SKM-1 (cell line): Measurements from ENCODE around the gene CLEC18A.
"Not testable (repeated sequence)": the region's sequence is repeated elsewhere in the genome, so short reads cannot be mapped to it uniquely, and the experiment has no call there.

ENCODE experiments used
- DNase-seq: peaks from one replicate; lab custom pipeline; 2025; ENCODE audit not compliant: unreplicated experiment; lab: John Stamatoyannopoulos, UW

CLEC18A gene

DNA sequence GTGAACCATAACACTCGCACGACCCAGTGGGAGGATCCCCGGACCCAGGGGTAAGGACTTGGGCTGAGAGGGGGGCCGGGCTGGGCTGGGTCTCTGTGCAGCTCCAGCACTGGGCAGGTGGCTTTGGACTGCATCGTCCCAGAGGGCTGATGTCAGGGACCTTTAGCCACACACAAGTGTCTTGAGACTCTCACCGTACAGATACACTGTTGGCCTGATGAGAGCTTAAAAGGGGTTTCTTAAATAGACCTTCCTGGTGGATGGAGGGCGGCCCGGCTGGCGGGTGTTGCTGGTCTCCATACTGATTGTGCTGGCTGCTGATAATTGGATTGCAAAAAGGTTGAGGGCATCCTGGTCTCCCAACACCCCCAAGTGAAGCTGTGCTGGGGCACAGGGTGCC lies 21.7 kb upstream of the CLEC18A start:
- no peak for DNase-seq

DNA sequence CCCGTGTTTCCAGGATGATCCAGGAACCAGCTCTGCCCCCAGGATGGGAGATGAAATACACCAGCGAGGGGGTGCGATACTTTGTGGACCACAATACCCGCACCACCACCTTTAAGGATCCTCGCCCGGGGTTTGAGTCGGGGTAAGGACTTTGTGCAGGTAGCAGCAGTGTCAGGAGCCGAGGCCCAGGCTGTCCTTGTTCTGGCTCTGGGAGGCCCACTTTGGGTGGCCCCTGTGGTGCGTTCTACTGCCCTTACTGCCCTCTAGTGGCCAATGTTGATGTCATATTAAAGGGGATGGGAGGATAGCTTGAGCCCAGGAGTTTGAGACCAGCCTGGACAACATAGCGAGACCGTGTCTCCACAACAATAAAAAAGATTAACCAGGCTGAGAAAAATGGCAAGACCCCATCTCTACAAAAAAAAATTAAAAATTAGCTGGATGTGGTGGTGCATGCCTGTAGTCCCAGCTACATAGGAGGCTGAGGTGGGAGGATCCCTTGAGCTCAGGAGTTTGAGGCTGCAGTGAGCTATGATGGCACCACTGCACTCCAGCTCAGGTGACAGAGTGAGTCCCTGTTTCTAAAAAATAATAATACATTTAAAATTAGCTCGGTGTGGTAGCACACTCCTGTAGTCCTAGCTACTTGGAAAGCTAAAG lies 20.9 kb upstream of the CLEC18A start:
- DNase-seq = peak; percentile 35

DNA sequence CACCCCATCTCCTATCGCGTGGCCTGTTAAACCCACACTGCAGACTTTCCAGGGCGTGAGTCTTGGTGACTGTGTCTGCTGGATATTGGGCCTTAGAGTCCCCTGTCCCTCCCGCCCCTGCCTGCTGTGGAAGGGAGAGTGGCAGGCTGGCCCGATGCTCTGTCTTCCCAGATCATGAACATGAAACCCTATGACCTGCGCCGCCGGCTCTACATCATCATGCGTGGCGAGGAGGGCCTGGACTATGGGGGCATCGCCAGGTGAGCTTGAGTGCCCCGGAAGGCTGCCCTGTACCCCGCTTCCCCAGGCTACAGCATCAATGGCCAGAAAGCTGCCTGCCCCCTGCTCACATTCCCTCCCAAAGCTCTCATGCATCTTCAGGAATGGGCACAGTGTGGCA lies 19.5 kb upstream of the CLEC18A start:
- no peak for DNase-seq

DNA sequence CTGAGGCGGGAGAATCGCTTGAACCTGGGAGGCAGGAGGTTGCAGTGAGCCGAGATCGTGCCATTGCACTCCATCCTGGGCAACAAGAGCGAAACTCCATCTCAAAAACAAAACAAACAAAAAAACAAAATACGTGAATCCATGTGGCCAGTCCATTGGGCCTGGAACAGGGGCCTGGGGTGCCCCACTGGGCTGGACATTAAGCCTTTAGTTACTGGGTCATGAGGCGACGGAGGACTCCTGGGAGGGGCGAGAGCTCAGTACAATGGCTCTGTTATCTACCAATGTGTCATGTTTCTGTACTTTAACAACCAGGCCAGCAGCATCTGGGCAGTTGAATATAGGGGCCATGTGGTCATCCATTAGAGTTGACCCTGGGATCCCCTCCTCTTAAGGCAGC lies 18.9 kb upstream of the CLEC18A start:
- no peak for DNase-seq

DNA sequence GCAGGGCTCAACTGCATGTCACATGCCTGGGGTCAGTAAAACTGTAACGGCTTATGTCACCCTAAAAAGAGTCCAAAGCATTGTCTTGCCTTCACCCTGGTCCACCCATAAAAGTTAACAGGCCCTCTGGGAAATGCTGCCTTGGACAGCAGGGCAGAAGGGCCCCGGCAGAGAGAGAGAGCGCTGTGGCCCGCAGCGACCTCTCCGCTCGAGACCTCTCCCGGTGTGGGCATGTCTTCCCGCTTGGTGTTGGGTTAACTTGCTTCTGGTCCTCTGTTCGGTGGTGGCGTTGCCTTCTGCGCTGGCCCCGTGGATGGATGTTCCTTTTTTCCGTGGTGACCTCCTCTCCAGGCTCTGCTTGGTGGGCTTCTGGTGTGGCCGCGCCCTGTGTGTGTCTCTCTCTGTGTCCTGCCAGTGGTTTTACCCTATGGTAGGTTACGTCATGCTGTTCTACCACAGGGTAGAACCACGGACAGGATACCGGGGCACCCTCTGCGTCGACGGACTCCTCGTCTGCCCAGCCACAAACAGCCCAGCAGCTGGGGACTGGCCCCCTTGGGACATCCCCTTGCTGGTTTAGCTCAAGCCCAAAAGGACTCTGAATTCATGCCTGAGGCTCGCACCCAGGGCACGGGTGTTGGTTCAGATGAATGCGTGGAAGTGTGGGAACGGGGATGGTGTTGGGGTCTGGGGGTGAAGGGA lies 18.3 kb upstream of the CLEC18A start:
- DNase-seq = no peak

DNA sequence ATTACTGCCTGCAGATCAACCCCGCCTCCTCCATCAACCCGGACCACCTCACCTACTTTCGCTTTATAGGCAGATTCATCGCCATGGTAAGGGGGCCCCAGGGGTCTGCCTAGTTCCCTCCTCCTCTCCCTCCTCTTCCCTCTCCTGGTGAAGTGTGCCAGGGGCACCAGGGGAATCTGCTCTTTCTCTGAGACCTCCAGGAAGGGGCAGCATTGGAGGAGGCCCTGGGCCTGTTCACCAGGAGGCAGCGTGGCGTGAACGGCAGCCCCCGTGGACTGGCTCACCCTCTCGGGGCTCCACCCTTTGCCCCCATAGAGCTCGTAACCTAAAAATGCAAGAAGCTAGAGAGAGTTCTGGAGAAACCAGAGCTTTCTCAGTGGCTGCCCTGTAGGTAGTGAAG lies 17.1 kb upstream of the CLEC18A start:
- no peak for DNase-seq

DNA sequence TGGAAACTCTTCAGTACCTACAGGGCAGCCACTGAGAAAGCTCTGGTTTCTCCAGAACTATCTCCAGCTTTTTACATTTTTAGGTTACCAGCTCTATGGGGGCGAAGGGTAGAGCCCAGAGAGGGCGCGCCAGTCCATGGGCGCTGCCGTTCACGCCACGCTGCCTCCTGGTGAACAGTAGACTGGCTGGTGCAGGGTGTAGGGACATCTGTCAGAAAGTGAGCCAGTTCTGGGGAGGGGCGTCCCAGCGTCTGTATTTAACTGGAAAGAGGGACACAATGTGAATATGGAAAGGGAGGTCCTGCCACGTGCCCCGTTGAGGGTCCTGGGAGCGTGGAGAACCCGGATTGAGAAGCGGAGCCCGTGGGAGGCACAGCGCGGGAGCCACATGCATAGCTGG lies 16.4 kb upstream of the CLEC18A start:
- no peak for DNase-seq

DNA sequence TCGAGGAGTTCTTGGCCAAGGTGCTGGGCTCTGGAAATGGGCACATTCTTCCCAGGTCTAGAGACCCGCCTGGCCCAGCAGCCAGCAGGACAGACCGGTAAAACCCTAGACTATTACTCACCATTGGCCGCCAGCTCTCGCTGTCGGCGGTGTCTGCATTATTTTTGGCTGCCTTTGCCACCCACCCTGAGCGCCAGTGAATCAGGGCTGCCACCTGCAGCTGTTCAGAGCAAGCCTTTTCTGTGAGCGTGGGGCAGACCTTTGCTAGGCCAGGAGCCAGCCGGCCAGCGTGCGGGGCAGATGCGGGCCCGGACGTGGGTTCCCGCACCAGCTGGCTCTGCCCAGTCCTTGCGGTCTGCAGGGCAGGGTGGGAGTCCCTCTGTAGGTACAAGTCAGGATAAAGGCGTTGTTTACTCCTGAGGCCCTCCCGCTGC lies 15.8 kb upstream of the CLEC18A start:
- no peak for DNase-seq

DNA sequence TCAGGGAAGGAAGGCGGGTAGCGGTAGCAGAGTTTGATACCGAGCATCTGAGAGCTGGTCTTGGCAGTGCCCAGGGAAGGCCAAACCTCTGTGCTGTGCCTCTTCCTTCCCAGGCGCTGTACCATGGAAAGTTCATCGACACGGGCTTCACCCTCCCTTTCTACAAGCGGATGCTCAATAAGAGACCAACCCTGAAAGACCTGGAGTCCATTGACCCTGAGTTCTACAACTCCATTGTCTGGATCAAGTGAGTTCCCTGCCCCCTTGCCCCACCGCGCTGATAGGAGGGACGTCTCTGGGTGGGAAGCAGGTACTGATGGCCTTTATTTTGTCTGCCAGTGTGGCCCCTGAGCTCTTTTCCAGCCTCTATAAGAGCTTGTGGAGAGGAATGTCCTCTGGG lies 15.4 kb upstream of the CLEC18A start:
- DNase-seq = no peak

DNA sequence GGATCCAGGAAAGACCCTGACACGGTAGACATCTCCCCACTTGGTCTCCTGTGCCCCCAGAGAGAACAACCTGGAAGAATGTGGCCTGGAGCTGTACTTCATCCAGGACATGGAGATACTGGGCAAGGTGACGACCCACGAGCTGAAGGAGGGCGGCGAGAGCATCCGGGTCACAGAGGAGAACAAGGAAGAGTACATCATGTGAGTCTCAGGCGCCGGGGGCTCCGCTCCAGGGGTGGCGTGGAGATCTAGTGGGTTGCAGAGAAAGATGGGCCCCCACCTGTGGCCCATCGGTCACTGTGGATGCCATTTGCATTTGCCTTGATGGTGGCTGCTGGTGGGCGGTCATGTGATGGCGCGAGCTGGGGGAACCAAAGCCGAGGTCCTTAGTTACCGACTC lies 14.9 kb upstream of the CLEC18A start:
- no peak for DNase-seq

DNA sequence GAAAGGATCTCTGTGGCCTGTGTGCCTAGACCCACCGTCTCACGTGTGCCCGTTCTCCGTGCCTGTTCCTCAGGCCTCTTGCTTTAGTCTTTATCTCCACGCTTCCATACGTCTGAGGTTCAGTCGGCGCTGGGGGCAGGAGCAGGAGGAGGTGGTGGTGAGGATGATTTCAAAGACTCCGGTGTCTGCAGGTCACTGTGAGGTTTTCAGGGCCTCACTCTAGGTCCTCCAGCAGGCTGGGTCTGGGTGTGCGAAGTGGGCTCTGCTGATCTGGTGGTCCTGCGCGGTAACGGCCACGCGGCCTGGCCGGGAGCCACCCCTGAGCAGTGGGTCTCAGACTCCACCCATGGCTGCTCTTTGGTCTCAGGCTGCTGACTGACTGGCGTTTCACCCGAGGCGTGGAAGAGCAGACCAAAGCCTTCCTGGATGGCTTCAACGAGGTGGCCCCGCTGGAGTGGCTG lies 14.4 kb upstream of the CLEC18A start:
- DNase-seq = no peak

DNA sequence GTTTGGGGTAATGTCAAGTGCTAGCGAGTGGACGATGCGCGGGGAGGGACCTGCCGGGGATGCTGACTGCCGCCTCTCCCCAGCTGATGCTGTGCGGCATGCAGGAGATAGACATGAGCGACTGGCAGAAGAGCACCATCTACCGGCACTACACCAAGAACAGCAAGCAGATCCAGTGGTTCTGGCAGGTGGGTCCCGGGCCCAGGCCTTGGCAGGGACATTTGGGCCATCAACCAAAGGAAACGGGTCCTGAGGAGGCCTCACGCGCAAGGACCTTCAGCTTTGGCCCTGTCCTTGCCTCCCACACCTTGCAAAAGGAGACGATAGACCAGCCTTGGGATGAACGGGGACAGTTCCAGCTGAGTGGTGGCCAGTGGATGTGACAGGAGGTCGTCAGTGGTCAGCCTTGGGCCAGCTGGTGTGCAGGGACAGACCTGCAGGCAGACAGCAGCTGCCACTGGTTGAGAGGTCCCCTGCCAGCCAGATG lies 13.6 kb upstream of the CLEC18A start:
- no peak for DNase-seq

DNA sequence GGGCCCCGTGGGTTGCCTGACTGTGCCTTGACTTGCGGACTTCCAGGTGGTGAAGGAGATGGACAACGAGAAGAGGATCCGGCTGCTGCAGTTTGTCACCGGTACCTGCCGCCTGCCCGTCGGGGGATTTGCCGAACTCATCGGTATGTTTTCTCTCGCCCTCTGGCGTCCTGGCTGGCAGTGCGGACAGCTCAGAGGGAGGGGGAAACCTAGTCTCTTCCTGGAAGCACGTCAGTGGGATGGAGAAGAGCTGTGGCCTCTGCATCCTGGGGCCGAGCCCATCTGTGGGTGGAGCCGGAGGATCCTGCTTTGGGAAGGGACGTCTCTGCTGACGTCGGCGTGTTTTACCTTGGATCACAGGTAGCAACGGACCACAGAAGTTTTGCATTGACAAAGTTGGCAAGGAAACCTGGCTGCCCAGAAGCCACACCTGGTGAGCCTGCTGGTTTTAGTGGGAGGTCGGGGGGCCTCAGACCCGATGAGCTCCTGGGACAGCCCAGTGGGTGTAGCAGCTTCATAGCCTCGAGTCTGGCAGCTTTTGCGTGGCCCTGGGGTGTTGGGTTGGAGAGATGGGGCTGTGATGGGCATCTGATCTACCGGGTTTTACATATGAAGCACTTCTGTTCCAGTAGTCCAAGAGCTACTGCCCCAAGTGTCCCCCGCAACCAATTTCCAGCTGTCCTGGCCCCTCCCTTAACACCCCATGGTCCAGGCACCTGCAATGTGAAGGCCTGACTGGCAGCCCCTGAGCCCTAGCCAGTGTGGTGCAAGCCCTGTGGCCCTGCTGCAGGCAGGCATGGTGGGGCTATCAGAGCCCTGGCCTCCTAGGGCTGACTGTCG lies 11.9 kb upstream of the CLEC18A start:
- no peak for DNase-seq

DNA sequence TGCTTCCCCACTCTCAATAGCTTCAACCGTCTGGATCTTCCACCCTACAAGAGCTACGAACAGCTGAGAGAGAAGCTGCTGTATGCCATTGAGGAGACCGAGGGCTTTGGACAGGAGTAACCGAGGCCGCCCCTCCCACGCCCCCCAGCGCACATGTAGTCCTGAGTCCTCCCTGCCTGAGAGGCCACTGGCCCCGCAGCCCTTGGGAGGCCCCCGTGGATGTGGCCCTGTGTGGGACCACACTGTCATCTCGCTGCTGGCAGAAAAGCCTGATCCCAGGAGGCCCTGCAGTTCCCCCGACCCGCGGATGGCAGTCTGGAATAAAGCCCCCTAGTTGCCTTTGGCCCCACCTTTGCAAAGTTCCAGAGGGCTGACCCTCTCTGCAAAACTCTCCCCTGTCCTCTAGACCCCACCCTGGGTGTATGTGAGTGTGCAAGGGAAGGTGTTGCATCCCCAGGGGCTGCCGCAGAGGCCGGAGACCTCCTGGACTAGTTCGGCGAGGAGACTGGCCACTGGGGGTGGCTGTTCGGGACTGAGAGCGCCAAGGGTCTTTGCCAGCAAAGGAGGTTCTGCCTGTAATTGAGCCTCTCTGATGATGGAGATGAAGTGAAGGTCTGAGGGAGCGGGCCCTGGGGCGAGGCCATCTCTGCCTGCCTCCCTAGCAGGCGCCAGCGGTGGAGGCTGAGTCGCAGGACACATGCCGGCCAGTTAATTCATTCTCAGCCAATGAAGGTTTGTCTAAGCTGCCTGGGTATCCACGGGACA lies 11.1 kb upstream of the CLEC18A start:
- no peak for DNase-seq

DNA sequence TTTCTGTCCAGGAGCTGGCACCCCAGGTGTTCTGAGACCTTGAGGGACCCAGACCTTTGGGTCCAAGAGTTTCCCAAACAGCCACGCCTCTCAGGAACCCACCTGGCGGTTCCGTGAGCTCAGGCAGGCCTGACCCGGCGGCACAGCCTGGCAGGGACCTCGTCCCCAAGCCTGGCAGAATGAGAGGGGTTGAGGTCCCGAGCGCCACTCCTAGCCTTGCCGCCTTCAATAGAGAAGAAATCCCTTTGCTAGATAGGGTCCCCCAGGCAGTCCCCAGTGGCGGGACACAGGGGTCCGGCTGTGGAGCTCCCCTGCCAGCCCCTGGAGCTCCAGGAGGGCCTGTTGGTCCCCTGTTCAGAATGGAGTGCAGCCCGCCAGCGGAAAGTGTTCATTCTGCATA lies 10.5 kb upstream of the CLEC18A start:
- no peak for DNase-seq

DNA sequence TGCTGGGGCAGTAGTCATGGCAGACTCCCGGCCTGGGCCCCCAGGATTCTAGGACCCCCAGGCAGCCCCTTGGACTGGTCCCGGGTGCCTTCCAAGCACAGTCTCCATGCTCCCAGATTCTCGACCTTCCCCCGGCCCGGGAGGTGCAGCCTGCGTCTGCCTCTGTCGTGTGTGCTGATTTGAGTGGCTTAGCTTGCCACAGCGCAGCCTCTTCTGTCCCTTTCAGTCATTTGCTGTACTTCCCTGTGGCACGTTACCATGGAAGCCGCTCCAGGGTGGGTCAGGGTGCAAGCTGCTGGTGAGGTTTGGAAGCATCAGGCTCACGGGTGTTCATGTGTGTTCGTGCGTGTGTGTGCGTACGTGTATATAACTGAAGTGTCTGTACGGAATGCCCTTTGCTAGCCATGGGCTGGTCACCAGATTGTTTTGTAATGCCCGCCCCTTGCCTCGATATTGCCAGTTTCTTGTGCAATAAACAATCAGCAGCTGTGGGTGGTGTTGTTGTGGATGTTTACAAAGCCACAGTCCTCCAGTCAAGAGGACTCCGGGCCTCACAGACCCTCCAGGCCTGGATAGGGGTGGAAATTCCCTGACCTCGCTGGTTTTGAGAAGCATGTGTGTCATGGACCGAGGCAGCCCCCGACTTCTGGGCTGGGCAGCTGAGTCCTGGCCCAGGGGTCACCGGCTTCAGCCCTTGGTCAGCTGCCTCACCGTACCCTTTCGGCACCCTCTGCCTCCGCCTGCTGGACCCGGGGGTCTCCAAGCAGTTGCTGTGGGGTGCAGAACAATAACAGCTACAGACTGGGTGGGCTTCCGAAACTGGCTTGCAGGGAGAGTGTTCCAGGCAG lies 9.7 kb upstream of the CLEC18A start:
- no peak for DNase-seq

DNA sequence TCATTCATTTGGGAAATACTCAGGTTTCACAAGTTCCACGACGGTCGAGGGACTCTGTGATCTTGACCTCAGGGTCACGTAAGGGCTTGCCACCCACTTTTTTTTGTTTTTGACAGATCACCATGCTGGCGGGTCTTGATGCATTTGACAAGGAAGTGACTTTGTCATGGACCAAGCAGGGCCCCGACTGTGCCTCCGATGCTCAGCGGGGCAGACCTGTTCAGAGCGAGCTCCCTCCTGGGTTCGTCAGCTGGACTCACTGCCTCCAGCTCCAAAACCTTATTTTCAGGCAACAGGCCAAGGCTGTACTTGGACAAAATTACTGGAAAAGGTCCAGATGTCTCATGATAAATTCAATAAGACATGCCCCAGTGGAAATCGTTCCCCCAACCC lies 9.0 kb upstream of the CLEC18A start:
- no peak for DNase-seq

DNA sequence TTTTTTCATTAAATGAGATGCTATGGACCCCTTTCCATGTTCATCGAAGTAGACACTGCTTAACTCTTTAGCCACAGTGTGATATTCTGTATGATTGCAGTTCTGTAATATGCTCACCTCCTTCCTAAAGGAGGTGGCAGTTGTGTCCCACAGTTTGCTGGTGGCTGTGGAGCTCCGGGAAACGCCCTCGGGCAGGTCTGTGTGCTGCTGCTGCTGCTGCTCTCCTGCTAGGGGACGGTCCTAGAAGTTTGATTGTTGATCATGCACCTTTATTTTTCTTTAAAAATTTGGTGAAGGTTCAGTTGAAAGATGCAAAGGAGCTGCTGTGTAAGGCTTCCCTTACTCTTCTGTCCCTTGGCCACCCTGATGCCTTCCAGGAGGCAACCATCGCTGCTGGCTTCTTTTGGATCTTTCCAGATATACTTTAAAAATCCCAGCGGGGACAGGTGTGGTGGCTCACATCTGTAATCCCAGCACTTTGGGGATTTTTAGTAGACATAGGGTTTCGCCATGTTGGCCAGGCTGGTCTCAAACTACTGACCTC lies 8.4 kb upstream of the CLEC18A start:
- DNase-seq = no peak

DNA sequence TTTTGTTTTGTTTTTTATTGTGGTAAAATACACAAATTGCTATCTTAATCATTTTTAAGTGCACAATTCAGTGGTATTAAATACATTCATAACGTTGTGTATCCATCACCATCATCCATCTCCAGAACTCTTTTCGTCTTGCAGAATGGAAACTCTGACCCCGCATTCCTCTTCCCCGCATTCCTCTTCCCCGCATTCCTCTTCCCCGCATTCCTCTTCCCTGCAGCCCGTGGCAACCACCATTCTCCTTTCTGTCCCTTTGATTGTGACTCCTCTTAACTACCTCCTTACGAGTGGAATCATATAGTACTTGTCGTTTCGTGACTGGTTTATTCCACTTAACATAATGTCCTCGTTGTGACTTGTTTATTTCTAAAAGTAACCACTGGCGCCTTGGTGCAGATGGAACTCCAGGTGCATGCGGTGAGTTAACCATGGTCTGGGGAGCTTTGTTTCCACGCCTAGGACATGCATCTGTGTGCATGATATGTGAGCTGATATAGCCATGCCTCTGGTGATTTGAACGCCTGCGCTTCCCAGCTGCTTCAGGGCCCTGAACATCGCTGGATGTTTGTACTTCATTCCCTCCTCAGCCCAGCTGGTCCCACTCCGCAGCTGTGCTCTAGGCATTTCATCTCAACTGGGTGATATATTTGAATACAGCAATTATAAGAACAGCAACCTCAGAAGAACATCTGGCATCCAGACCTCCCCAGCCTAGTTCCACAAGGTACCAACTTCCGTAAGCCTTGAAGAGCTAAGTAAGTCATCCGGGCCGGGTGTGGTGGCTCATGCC lies 7.7 kb upstream of the CLEC18A start:
- not testable (repeated sequence) for DNase-seq
